B cell (primary cell): ENCODE results near the gene PLVAP. TPM values are rescaled to one million over a fixed set of nuclear protein-coding genes. Genes with fewer than 3 reads are reported as not detected.

Source experiments
- ATAC-seq: fragments of 200-7000 bp; cut with Tn5 transposase; one replicate; pipeline ENCODE4 v1.10.0; 2021; ENCODE audit warnings: low read depth, mild to moderate bottlenecking, moderate number of reproducible peaks, moderate library complexity
- CTCF ChIA-PET: fragments of 350-600 bp; sonication (Branson Sonifier 250); formaldehyde crosslinking; loops from one replicate; lab custom pipeline; 2021; ENCODE audit warnings: antibody characterized with exemption, inconsistent platforms; lab: Charles Lee
- POLR2A ChIA-PET: fragments of 350-600 bp; sonication (Branson Sonifier 250); formaldehyde crosslinking; loops from one replicate; lab custom pipeline; 2021; ENCODE audit warnings: antibody characterized with exemption; lab: Charles Lee
- DNase-seq: peaks from one replicate; pipeline ENCODE4 v3.0.0; 2013
- H2AFZ ChIP-seq: 2 replicates; pipeline ENCODE4 v1.6.1; 2012; ENCODE audit warnings: mild to moderate bottlenecking, low read depth, low read length; ENCODE audit not compliant: insufficient read depth, poor library complexity, severe bottlenecking
- H3K27ac ChIP-seq, 2 donors: 1 replicate in 1 of 2; 2 replicates in 1 of 2; pipeline ENCODE4 v1.5.1; 2012 to 2013; ENCODE audit warnings: low read length in 2 of 2, mild to moderate bottlenecking in 2 of 2, moderate library complexity in 1 of 2
- H3K27me3 ChIP-seq, 4 experiments: fragments of 200-600 bp in 1 of 4; sonication (generic) in 1 of 4; replicated peaks in 1 of 4; 1 replicate in 2 of 4; 2 replicates in 2 of 4; pipeline versions ENCODE4 v1.6.1 to v1.7.0; 2013 to 2016; ENCODE audit warnings: low read length in 3 of 4, mild to moderate bottlenecking in 2 of 4, mixed read lengths in 1 of 4, moderate library complexity in 1 of 4; ENCODE audit not compliant: insufficient read depth in 4 of 4, control insufficient read depth in 3 of 4; ENCODE audit errors: control extremely low read depth in 1 of 4
- H3K36me3 ChIP-seq, 2 experiments: replicated peaks in 1 of 2; 1 replicate in 1 of 2; 2 replicates in 1 of 2; pipeline versions ENCODE4 v1.6.1 to v1.7.1; 2013; ENCODE audit warnings: low read length in 1 of 2; ENCODE audit not compliant: insufficient read depth in 2 of 2, control insufficient read depth in 1 of 2; ENCODE audit errors: control extremely low read depth in 1 of 2, extremely low read depth in 1 of 2
- H3K4me1 ChIP-seq, 2 donors: fragments of 200-600 bp in 1 of 2; sonication (generic) in 1 of 2; 1 replicate in 1 of 2; 2 replicates in 1 of 2; pipeline versions ENCODE4 v1.5.1 to v1.6.1; 2013 to 2017; ENCODE audit warnings: low read length in 2 of 2; ENCODE audit not compliant: control insufficient read depth in 2 of 2, insufficient read depth in 2 of 2
- H3K4me2 ChIP-seq: replicated peaks from 2 replicates; pipeline ENCODE3; 2012; ENCODE audit warnings: mild to moderate bottlenecking, low read depth, low read length; ENCODE audit not compliant: poor library complexity, severe bottlenecking
- H3K4me3 ChIP-seq, 5 experiments: fragments of 200-600 bp in 1 of 5; sonication (generic) in 1 of 5; 1 replicate in 3 of 5; 2 replicates in 2 of 5; pipeline versions ENCODE4 v1.5.1 to v1.7.0; 2011 to 2016; ENCODE audit warnings: low read length in 4 of 5, mild to moderate bottlenecking in 4 of 5, low read depth in 2 of 5, control low read depth in 1 of 5, moderate library complexity in 1 of 5; ENCODE audit not compliant: insufficient read depth in 1 of 5; ENCODE audit errors: control extremely low read depth in 1 of 5, extremely low read depth in 1 of 5
- H3K79me2 ChIP-seq: fragments of 200-600 bp; sonication (generic); one replicate; pipeline ENCODE4 v1.6.0; 2016; ENCODE audit warnings: low read length; ENCODE audit not compliant: control insufficient read depth, insufficient read depth
- H3K9ac ChIP-seq: fragments of 200-600 bp; sonication (generic); 2 replicates; pipeline ENCODE4 v1.6.1; 2017; ENCODE audit warnings: mild to moderate bottlenecking, low read length, moderate library complexity
- H3K9me3 ChIP-seq, 3 donors: one replicate each; pipeline versions ENCODE4 v1.6.1 to v1.7.1; 2013; ENCODE audit warnings: low read length in 2 of 3; ENCODE audit not compliant: control insufficient read depth in 2 of 3, insufficient read depth in 1 of 3; ENCODE audit errors: control extremely low read depth in 1 of 3
- H4K20me1 ChIP-seq: 2 replicates; pipeline ENCODE4 v1.6.0; 2012; ENCODE audit warnings: mild to moderate bottlenecking, low read length; ENCODE audit not compliant: insufficient read depth, control insufficient read depth, poor library complexity, severe bottlenecking
- H3K27ac Mint-ChIP-seq: one replicate; pipeline ENCODE4 v1.8.0; 2021; ENCODE audit warnings: mixed read lengths
- H3K27me3 Mint-ChIP-seq: one replicate; pipeline ENCODE4 v1.8.0; 2021; ENCODE audit warnings: mixed read lengths
- H3K4me1 Mint-ChIP-seq: one replicate; pipeline ENCODE4 v1.8.0; 2021; ENCODE audit warnings: mixed read lengths
- H3K4me3 Mint-ChIP-seq: one replicate; pipeline ENCODE4 v1.8.0; 2021; ENCODE audit warnings: mixed read lengths
- H3K9me3 Mint-ChIP-seq: one replicate; pipeline ENCODE4 v1.8.0; 2022; ENCODE audit warnings: mixed read lengths; ENCODE audit not compliant: insufficient read depth
- CTCF ChIP-seq: fragments of 200-600 bp; IDR thresholded peaks from one replicate; pipeline ENCODE4 v1.8.0; 2022; ENCODE audit warnings: antibody characterized with exemption, mild to moderate bottlenecking
- EZH2 ChIP-seq: IDR thresholded peaks from 2 replicates; pipeline ENCODE4 v1.6.1; 2012; ENCODE audit warnings: borderline replicate concordance, low read depth, mild to moderate bottlenecking, moderate library complexity, low read length; ENCODE audit not compliant: insufficient read depth, poor library complexity, severe bottlenecking
- WGBS: methylation state at CpG from one replicate; pipeline ENCODE4 v1.1.5; 2013; ENCODE audit warnings: missing lambda C conversion rate; ENCODE audit not compliant: insufficient coverage; 5-methylcytosine and 5-hydroxymethylcytosine counted together
- intact Hi-C: fragments of 100-400 bp; cut with micrococcal nuclease; formaldehyde crosslinking; loops from one replicate; pipeline ENCODE4 v1.10.0; 2022
- polyA plus RNA-seq: library from polyadenylated mRNA; depleted of rRNA; stranded (reverse); fragments of >200 nt; gene quantifications from 2 replicates; pipeline ENCODE4 v1.2.3, GENCODE V29; 2012
- total RNA-seq, 2 donors: library from RNA; stranded (reverse); fragments of 120-200 nt in 1 of 2; gene quantifications; 1 replicate in 1 of 2; 2 replicates in 1 of 2; pipeline versions ENCODE4 v1.2.3 to v1.2.4, GENCODE V29; 2013 to 2022

The PLVAP gene
- total and polyA plus RNA-seq, 2 donors (not counting 1 experiment from before 2014, with no cell fraction given), result 0.06 TPM; not detected in 1

- Mint-ChIP-seq H3K9me3 (no peaks in the 10 kb centered on the region), H3K4me3 (peak overlapping the region; percentile 85), H3K4me1 (peaks cover 47% of the 10 kb centered on the region), H3K27me3 (peaks cover 6% of the 10 kb centered on the region), H3K27ac (peak overlapping the region; percentile 71)
- no peaks in the 10 kb centered on the region for H4K20me1 ChIP-seq
- TF ChIP-seq EZH2, result no peak
- no peak for TF ChIP-seq CTCF
- no peaks in the 10 kb centered on the region for H3K36me3 ChIP-seq
- peaks cover 0 to 10% (median 0%) of the 10 kb centered on the region in 3 donors for H3K9me3 ChIP-seq
- H3K4me1 ChIP-seq, result peaks cover 31 to 42% of the 10 kb centered on the region in 2 donors
- peaks cover 0 to 25% (median 1%) of the 10 kb centered on the region in 4 experiments for H3K27me3 ChIP-seq
- intact Hi-C loops, result no loop called here
- peak; percentile 68 for DNase-seq
- POLR2A ChIA-PET, result interaction anchor here (0.5 to 1.4 kb wide), 3 partner anchors 25 to 28 kb away, joined by 3 to 4 read pairs (median 3); partner anchors contain the start of gene DDA1
- peak overlapping the region in 4 of 5 experiments; percentile 44 to 71 (median 64) for H3K4me3 ChIP-seq
- peak overlapping the region; percentile 99 for H2AFZ ChIP-seq
- H3K4me2 ChIP-seq, result peak overlapping the region; percentile 97
- CTCF ChIA-PET, result interaction anchor here (0.8 to 1.8 kb wide), 6 partner anchors 10 to 52 kb away, joined by 3 to 13 read pairs (median 4); partner anchors contain the start of gene MRPL34
- 39% methylated on average over 52 of the region's 52 CpGs for WGBS
- peaks cover 9% of the 10 kb centered on the region for H3K79me2 ChIP-seq
- no peak overlapping the region for H3K27ac ChIP-seq
- ATAC-seq, result peak; percentile 4
- peak overlapping the region; percentile 75 for H3K9ac ChIP-seq
Measured at GRCh38 chr19:17333611-17334413, 43.3 kb downstream of the PLVAP start.
